OCI-LY3 (cell line): ENCODE measurements around the gene GSG1.

Experiments
- H2AFZ ChIP-seq: fragments of 200-600, 300-600 bp; shearing (Covaris generic); 2 replicates; pipeline ENCODE4 v1.6.0; 2014; ENCODE audit warnings: antibody characterized with exemption, low read depth, low read length
- H3K27ac ChIP-seq: fragments of 200-600, 300-600 bp; sonication (generic); 2 replicates; pipeline ENCODE4 v1.5.1; 2014; ENCODE audit warnings: mild to moderate bottlenecking, low read length, moderate library complexity, mixed read lengths
- H3K27me3 ChIP-seq: fragments of 200-600, 300-600 bp; sonication (generic); 2 replicates; pipeline ENCODE4 v1.6.1; 2014; ENCODE audit warnings: low read depth, low read length, mixed read lengths
- H3K36me3 ChIP-seq: fragments of 200-600, 300-600 bp; sonication (generic); replicated peaks from 2 replicates; pipeline ENCODE3; 2014; ENCODE audit warnings: low read depth, low read length, mixed read lengths
- H3K4me1 ChIP-seq: fragments of 300-600, 200-600 bp; sonication (generic); 2 replicates; pipeline ENCODE4 v1.6.1; 2014; ENCODE audit warnings: low read length, mixed read lengths
- H3K4me2 ChIP-seq: fragments of 200-600, 300-600 bp; sonication (generic); 2 replicates; pipeline ENCODE4 v1.6.1; 2014; ENCODE audit warnings: low read length, mixed read lengths
- H3K4me3 ChIP-seq: fragments of 300-600, 200-600 bp; sonication (generic); 2 replicates; pipeline ENCODE4 v1.5.1; 2014; ENCODE audit warnings: antibody characterized with exemption, mild to moderate bottlenecking, low read length, moderate library complexity
- H3K79me2 ChIP-seq: fragments of 300-600, 200-600 bp; shearing (Covaris generic); 2 replicates; pipeline ENCODE4 v1.6.1; 2014; ENCODE audit warnings: mild to moderate bottlenecking, low read length, mixed read lengths
- H3K9ac ChIP-seq: fragments of 300-600, 200-600 bp; shearing (Covaris generic); 2 replicates; pipeline ENCODE4 v1.6.0; 2014; ENCODE audit warnings: mild to moderate bottlenecking, low read length, moderate library complexity
- H3K9me3 ChIP-seq: fragments of 200-600, 300-600 bp; shearing (Covaris generic); 2 replicates; pipeline ENCODE4 v1.6.1; 2014; ENCODE audit warnings: low read length, mixed read lengths; ENCODE audit not compliant: insufficient read depth
- H4K20me1 ChIP-seq: fragments of 200-600, 300-600 bp; sonication (generic); 2 replicates; pipeline ENCODE4 v1.6.1; 2016; ENCODE audit warnings: low read length, mixed read lengths; ENCODE audit not compliant: insufficient read depth
- CTCF ChIP-seq: fragments of 200-600, 300-600 bp; sonication (generic); IDR thresholded peaks from 2 replicates; pipeline ENCODE4 v1.5.1; 2014; ENCODE audit warnings: antibody characterized with exemption, low read length, low read depth
- EZH2phosphoT487 ChIP-seq: fragments of 200-600 bp; shearing (Covaris generic); IDR thresholded peaks from 2 replicates; pipeline ENCODE4 v1.6.1; 2018; ENCODE audit warnings: antibody characterized with exemption, mixed run types, low read depth

Gene GSG1

DNA sequence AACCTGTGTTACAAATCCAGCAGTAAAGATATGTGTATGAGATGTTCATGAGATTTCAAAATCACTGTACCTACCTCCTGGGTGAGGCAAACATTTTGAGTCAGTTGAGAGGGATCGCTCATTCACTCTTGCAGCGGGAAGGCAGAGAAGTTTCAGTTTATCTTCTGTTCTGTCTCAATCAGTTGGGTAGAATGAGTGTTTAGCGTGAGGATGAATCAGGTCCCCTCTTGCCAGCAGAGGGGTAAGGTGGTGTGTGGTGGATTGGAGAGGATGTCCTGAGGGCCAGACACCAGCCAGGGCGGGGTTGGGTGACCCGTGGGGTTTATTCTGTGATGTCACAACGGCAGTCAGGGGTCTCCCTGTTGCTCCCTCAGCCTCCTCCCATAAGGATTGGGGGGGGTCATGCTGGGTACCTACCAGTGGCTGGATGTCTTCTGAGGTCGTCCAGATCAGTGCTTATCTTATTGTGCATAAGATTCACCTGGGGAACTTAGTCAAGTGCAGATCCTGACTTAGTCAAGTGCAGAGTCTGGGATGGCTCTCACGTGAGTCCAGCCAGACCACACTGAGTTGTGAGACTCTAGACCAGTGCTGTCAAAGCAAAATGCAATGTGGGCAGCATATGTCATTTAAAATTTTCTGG is at the start of gene GSG1:
TSS of gene GSG1 (minus strand) at position 277 of the 643 bp plus-strand sequence. CDS start at position 122, 155 bp downstream.
- Histone ChIP-seq H2AFZ (no peak within 1 kb of the TSS), H3K4me2 (no peak within 1 kb of the TSS), H3K36me3 (no peaks in the 10 kb centered on the region), H3K27me3 (peaks cover 75% of the 10 kb centered on the region), H3K4me3 (no peak within 1 kb of the TSS), H3K9me3 (no peaks in the 10 kb centered on the region), H3K4me1 (peaks cover 14% of the 10 kb centered on the region), H3K9ac (no peak within 1 kb of the TSS), H4K20me1 (no peaks in the 10 kb centered on the region), H3K79me2 (no peaks in the 10 kb centered on the region), H3K27ac (no peak within 1 kb of the TSS)
- TF ChIP-seq CTCF, result no peak
- TF ChIP-seq EZH2phosphoT487, result no peak

DNA sequence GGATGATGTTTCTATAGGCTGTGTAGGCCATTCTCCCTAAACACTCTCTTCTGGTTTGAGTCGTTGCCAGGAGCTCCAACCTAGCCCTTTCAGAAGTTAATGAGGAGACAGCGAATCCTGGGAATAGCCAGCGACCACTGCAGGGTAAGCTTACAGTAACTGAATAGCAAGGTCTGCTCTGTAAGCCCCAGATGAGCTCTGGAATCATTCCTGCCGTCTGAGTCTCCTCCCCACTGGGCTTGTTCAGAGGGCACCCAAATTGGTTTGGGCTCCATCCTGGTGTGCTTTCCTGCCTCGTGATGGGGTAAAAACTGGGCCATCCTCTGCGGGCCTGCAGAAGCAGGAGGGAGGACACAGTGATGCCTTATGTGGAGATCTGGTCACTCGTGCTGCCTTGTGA is 49.7 kb upstream of the GSG1 start:
- H3K27ac ChIP-seq, result no peak overlapping the region
- TF ChIP-seq CTCF (no peak), EZH2phosphoT487 (no peak)
- H3K9me3 ChIP-seq, result no peaks in the 10 kb centered on the region
- H3K9ac ChIP-seq, result no peak overlapping the region
- no peak overlapping the region for H2AFZ ChIP-seq
- no peaks in the 10 kb centered on the region for H3K36me3 ChIP-seq
- H3K79me2 ChIP-seq, result no peaks in the 10 kb centered on the region
- H3K4me2 ChIP-seq, result no peak overlapping the region
- H3K4me3 ChIP-seq, result no peak overlapping the region
- peaks cover 64% of the 10 kb centered on the region for H3K27me3 ChIP-seq
- H3K4me1 ChIP-seq, result peaks cover 17% of the 10 kb centered on the region
- H4K20me1 ChIP-seq, result no peaks in the 10 kb centered on the region; the same call in 1 of the 2 replicates

- no peak for TF ChIP-seq CTCF
- no peak for TF ChIP-seq EZH2phosphoT487
- Histone ChIP-seq H3K36me3 (no peaks in the 10 kb centered on the region), H3K27me3 (peaks cover 65% of the 10 kb centered on the region), H2AFZ (no peak overlapping the region), H3K9me3 (no peaks in the 10 kb centered on the region), H3K4me2 (no peak overlapping the region), H3K79me2 (no peaks in the 10 kb centered on the region), H3K4me3 (no peak overlapping the region), H3K27ac (no peak overlapping the region), H4K20me1 (no peaks in the 10 kb centered on the region; the same call in 1 of the 2 replicates), H3K9ac (no peak overlapping the region), H3K4me1 (peaks cover 17% of the 10 kb centered on the region)
Measured at GRCh38 chr12:13152756-13153155, 49.3 kb upstream of the GSG1 start.

- Histone ChIP-seq H3K27me3 (peaks cover 65% of the 10 kb centered on the region), H3K9ac (no peak overlapping the region), H3K9me3 (no peaks in the 10 kb centered on the region), H3K27ac (no peak overlapping the region), H3K79me2 (no peaks in the 10 kb centered on the region), H4K20me1 (no peaks in the 10 kb centered on the region; the same call in 1 of the 2 replicates), H3K36me3 (no peaks in the 10 kb centered on the region), H2AFZ (no peak overlapping the region), H3K4me1 (peaks cover 17% of the 10 kb centered on the region), H3K4me3 (no peak overlapping the region), H3K4me2 (no peak overlapping the region)
- TF ChIP-seq CTCF (no peak), EZH2phosphoT487 (no peak)
Measured at GRCh38 chr12:13152281-13152680, 48.8 kb upstream of the GSG1 start.
